GM12878 (cell line): ENCODE data around the gene FASN. TPM values are rescaled to one million over a fixed set of nuclear protein-coding genes. Genes with fewer than 3 reads are reported as not detected.

Experiments
- BHLHE40 ChIP-seq, 2 experiments: fragments of 450-650 bp in 1 of 2; IDR thresholded peaks; 2 replicates each; pipeline ENCODE4 v1.6.1; 2011 to 2017; ENCODE audit warnings: low read depth in 2 of 2, borderline replicate concordance in 1 of 2, improper control_type of control experiment in 1 of 2, low read length in 1 of 2, mild to moderate bottlenecking in 1 of 2
- CBFB ChIP-seq: IDR thresholded peaks from 2 replicates; pipeline ENCODE4 v1.6.1; 2016; ENCODE audit warnings: antibody characterized with exemption, low read depth
- CREM ChIP-seq: IDR thresholded peaks from 2 replicates; pipeline ENCODE4 v1.6.1; 2014; ENCODE audit warnings: antibody characterized with exemption, low read depth
- GABPA ChIP-seq: IDR thresholded peaks from 2 replicates; pipeline ENCODE4 v1.6.1; 2014; ENCODE audit warnings: antibody characterized with exemption, low read depth, mild to moderate bottlenecking, inconsistent platforms
- IKZF1 ChIP-seq: fragments of 450-650 bp; conservative IDR thresholded peaks from 2 replicates; pipeline ENCODE4 v1.6.1; 2017; ENCODE audit warnings: antibody characterized with exemption, mild to moderate bottlenecking
- IRF3 ChIP-seq: fragments of 450-650 bp; IDR thresholded peaks from 2 replicates; pipeline ENCODE4 v1.6.1; 2014; ENCODE audit warnings: mild to moderate bottlenecking
- KLF5 ChIP-seq: fragments of 450-650 bp; IDR thresholded peaks from 2 replicates; pipeline ENCODE4 v1.6.1; 2014; ENCODE audit warnings: mild to moderate bottlenecking; ENCODE audit not compliant: partially characterized antibody
- LARP7 ChIP-seq: fragments of 450-650 bp; IDR thresholded peaks from 2 replicates; pipeline ENCODE4 v1.6.1; 2017; ENCODE audit warnings: mild to moderate bottlenecking
- MTA2 ChIP-seq: fragments of 450-650 bp; IDR thresholded peaks from 2 replicates; pipeline ENCODE4 v1.6.1; 2016; ENCODE audit warnings: low read depth, mild to moderate bottlenecking, moderate library complexity
- MYB ChIP-seq: fragments of 150-350 bp; IDR thresholded peaks from 2 replicates; pipeline ENCODE4 v1.6.1; 2014; ENCODE audit warnings: mild to moderate bottlenecking, low read depth, low read length, borderline replicate concordance
- NFXL1 ChIP-seq: fragments of 450-650 bp; IDR thresholded peaks from 2 replicates; pipeline ENCODE4 v1.6.1; 2017; ENCODE audit warnings: antibody characterized with exemption, mild to moderate bottlenecking, borderline replicate concordance
- NR2C1 ChIP-seq: fragments of 450-650 bp; IDR thresholded peaks from 2 replicates; pipeline ENCODE4 v1.6.1; 2017; ENCODE audit warnings: antibody characterized with exemption, mild to moderate bottlenecking, moderate library complexity
- RCOR1 ChIP-seq: conservative IDR thresholded peaks from 2 replicates; pipeline ENCODE4 v1.6.1; 2012; ENCODE audit warnings: low read depth, low read length, improper control_type of control experiment
- RFX5 ChIP-seq: IDR thresholded peaks from 2 replicates; pipeline ENCODE4 v1.6.1; 2011; ENCODE audit warnings: low read depth, low read length, improper control_type of control experiment
- SMARCA5 ChIP-seq: fragments of 450-650 bp; IDR thresholded peaks from 2 replicates; pipeline ENCODE4 v1.6.1; 2017; ENCODE audit warnings: mild to moderate bottlenecking
- SP1 ChIP-seq: IDR thresholded peaks from one replicate; pipeline ENCODE4 v1.6.1; 2011; ENCODE audit warnings: low read depth, low read length
- SREBF1 ChIP-seq: IDR thresholded peaks from 2 replicates; pipeline ENCODE4 v1.6.1; 2012; ENCODE audit warnings: mild to moderate bottlenecking, low read length
- STAT3 ChIP-seq: IDR thresholded peaks from 2 replicates; pipeline ENCODE4 v1.6.1; 2011; ENCODE audit warnings: low read depth, low read length, improper control_type of control experiment
- TBL1XR1 ChIP-seq: IDR thresholded peaks from 2 replicates; pipeline ENCODE4 v1.6.1; 2012; ENCODE audit warnings: low read depth, low read length, improper control_type of control experiment
- TCF12 ChIP-seq: IDR thresholded peaks from 2 replicates; pipeline ENCODE4 v1.6.1; 2011; ENCODE audit warnings: low read depth, mild to moderate bottlenecking, low read length
- TCF7 ChIP-seq: IDR thresholded peaks from 2 replicates; pipeline ENCODE4 v1.6.1; 2014; ENCODE audit warnings: antibody characterized with exemption, borderline replicate concordance
- USF1 ChIP-seq: IDR thresholded peaks from 2 replicates; pipeline ENCODE4 v1.6.1; 2011; ENCODE audit warnings: borderline replicate concordance, low read depth, mild to moderate bottlenecking, moderate library complexity, mixed read lengths, low read length; ENCODE audit not compliant: insufficient read depth; ENCODE audit errors: extremely low read length
- YBX1 ChIP-seq: fragments of 450-650 bp; IDR thresholded peaks from 2 replicates; pipeline ENCODE4 v1.6.1; 2016; ENCODE audit warnings: antibody characterized with exemption
- ZBED1 ChIP-seq: IDR thresholded peaks from 2 replicates; pipeline ENCODE4 v1.6.1; 2016; ENCODE audit warnings: borderline replicate concordance
- polyA plus RNA-seq, 11 experiments: library from polyadenylated mRNA; depleted of rRNA in 4 of 11; unstranded in 6 of 11; stranded (reverse) in 5 of 11; fragments of >200 nt; fragmentation: Nextera tagmentation in 4 of 11; fragmentation: Illumina TruSeq in 1 of 11; extraction: Ambion mirVana in 4 of 11; extraction: Trizol in 1 of 11; gene quantifications; 1 replicate in 1 of 11; 2 replicates in 10 of 11; pipeline versions ENCODE4 v1.2.1 to v1.2.3, GENCODE V29; 2011 to 2016; ENCODE audit warnings: inconsistent platforms in 2 of 11, missing spikeins in 2 of 11, low read depth in 1 of 11
- total RNA-seq, 4 experiments: library from RNA; depleted of rRNA in 3 of 4; stranded (reverse); fragments of >200 nt in 3 of 4; fragmentation: Illumina TruSeq in 1 of 4; extraction: Trizol in 1 of 4; gene quantifications; 2 replicates each; pipeline versions ENCODE4 v1.2.1 to v1.2.3, GENCODE V29; 2013 to 2021
- TF ChIP-seq, protein P1 (sequence below): fragments of 450-650 bp; IDR thresholded peaks from 2 replicates; pipeline ENCODE4 v1.6.1; 2018; ENCODE audit warnings: borderline replicate concordance, mild to moderate bottlenecking; ENCODE audit not compliant: partially characterized antibody

The FASN gene
- total and polyA plus RNA-seq, 10 of the 15 experiments (the other 5 are each of a cell fraction or from before 2014, with no cell fraction given) = 0.19 to 333 (median 30.4) TPM

GRCh38 chr17:82065638-82066303 lies 32.3 kb downstream of the FASN start, which contains the start of gene DUS1L (continued):
- TF ChIP-seq, protein P1, sequence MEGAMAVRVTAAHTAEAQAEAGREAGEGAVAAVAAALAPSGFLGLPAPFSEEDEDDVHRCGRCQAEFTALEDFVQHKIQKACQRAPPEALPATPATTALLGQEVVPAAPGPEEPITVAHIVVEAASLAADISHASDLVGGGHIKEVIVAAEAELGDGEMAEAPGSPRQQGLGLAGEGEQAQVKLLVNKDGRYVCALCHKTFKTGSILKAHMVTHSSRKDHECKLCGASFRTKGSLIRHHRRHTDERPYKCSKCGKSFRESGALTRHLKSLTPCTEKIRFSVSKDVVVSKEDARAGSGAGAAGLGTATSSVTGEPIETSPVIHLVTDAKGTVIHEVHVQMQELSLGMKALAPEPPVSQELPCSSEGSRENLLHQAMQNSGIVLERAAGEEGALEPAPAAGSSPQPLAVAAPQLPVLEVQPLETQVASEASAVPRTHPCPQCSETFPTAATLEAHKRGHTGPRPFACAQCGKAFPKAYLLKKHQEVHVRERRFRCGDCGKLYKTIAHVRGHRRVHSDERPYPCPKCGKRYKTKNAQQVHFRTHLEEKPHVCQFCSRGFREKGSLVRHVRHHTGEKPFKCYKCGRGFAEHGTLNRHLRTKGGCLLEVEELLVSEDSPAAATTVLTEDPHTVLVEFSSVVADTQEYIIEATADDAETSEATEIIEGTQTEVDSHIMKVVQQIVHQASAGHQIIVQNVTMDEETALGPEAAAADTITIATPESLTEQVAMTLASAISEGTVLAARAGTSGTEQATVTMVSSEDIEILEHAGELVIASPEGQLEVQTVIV = peak; percentile 26
- TF ChIP-seq IRF3 (0 out of 2 replicates have a peak, but pooled peaks have one; percentile 27), MTA2 (peak; percentile 88), TCF12 (0 out of 2 replicates have a peak, but pooled peaks have one; percentile 36), STAT3 (no peak), IKZF1 (peak; percentile 94), USF1 (peak; percentile 41), RFX5 (peak; percentile 31; the same call in 1 of the 2 replicates), ZBED1 (no peak), SREBF1 (peak; percentile 88), NFXL1 (no peak), KLF5 (peak; percentile 25), SMARCA5 (peak; percentile 88), CBFB (no peak), BHLHE40 (IDR thresholded peaks at IDR 0.05; ENCODE audit: borderline replicate concordance in 1 of 2, low read depth in 2 of 2, low read length in 1 of 2) (peak; percentile 7 to 66; a peak in 2 of 4 replicates), TBL1XR1 (peak; percentile 92), GABPA (peak; percentile 92), TCF7 (no peak), RCOR1 (0 out of 2 replicates have a peak, but pooled peaks have one; percentile 66), LARP7 (peak; percentile 96), NR2C1 (peak; percentile 100), MYB (no peak; the same call in 1 of the 2 replicates), SP1 (peak; percentile 76), YBX1 (no peak), CREM (peak; percentile 74)
